Esophagus mucosa (tissue), 1 donor: Measurements from ENCODE around the gene IQCB1. TPM values are rescaled to one million over a fixed set of nuclear protein-coding genes. Genes with fewer than 3 reads are reported as not detected.
"Not testable (repeated sequence)": the region's sequence is repeated elsewhere in the genome, so short reads cannot be mapped to it uniquely, and the experiment has no call there.

Experiments used
- ATAC-seq: fragments of 200-7000 bp; cut with Tn5 transposase; one replicate; pipeline ENCODE4 v1.9.1; 2020
- total RNA-seq: library from RNA; stranded (reverse); gene quantifications from one replicate; pipeline ENCODE4 v1.2.4, GENCODE V29; 2023
- donor health status: DM: yes; HTN: yes; CAD: no.

IQCB1 gene
- total RNA-seq, 1 donor from 2014 or later, result 9.0 TPM

GRCh38 chr3:121803771-121804320 lies 31.0 kb downstream of the IQCB1 start:
- ATAC-seq, result no peak

GRCh38 chr3:121800906-121801305 lies 34.0 kb downstream of the IQCB1 start:
- ATAC-seq, result no peak

GRCh38 chr3:121796970-121797369 lies 37.9 kb downstream of the IQCB1 start:
- no peak for ATAC-seq

- ATAC-seq, result no peak
These were observed 40.4 kb downstream of the IQCB1 start for GRCh38 chr3:121794264-121794983.

GRCh38 chr3:121793078-121793477 lies 41.8 kb downstream of the IQCB1 start:
- ATAC-seq, result no peak

GRCh38 chr3:121786485-121786884 lies 48.4 kb downstream of the IQCB1 start:
- ATAC-seq, result no peak

- ATAC-seq, result not testable (repeated sequence)
These were observed 52.1 kb downstream of the IQCB1 start for GRCh38 chr3:121782784-121783183.

GRCh38 chr3:121781611-121782010 lies 53.2 kb downstream of the IQCB1 start:
- no peak for ATAC-seq

- not testable (repeated sequence) for ATAC-seq
These were observed 59.8 kb downstream of the IQCB1 start for GRCh38 chr3:121775095-121775494.

- no peak for ATAC-seq
These were observed 65.6 kb downstream of the IQCB1 start for GRCh38 chr3:121769246-121769645.

GRCh38 chr3:121768452-121768851 lies 66.4 kb downstream of the IQCB1 start:
- no peak for ATAC-seq

- no peak for ATAC-seq
These were observed 75.2 kb downstream of the IQCB1 start for GRCh38 chr3:121759541-121760202.

- ATAC-seq, result peak; percentile 43
These were observed 76.0 kb downstream of the IQCB1 start for GRCh38 chr3:121758727-121759450.

- ATAC-seq, result no peak
These were observed 76.9 kb downstream of the IQCB1 start for GRCh38 chr3:121757812-121758545.

GRCh38 chr3:121757087-121757811 lies 77.6 kb downstream of the IQCB1 start:
- ATAC-seq, result no peak

- no peak for ATAC-seq
These were observed 82.1 kb downstream of the IQCB1 start for GRCh38 chr3:121752772-121753171.

GRCh38 chr3:121752261-121752660 lies 82.6 kb downstream of the IQCB1 start:
- no peak for ATAC-seq

- no peak for ATAC-seq
These were observed 84.8 kb downstream of the IQCB1 start for GRCh38 chr3:121750087-121750415.

GRCh38 chr3:121749276-121750086 lies 85.4 kb downstream of the IQCB1 start, which contains the start of gene GOLGB1:
Gene GOLGB1 (minus strand): TSS chr3:121749741. CDS start chr3:121730971, 18,770 bp downstream.
- peak; percentile 99 for ATAC-seq

GRCh38 chr3:121748680-121749275 lies 86.1 kb downstream of the IQCB1 start:
- peak; percentile 51 for ATAC-seq
